Astrocyte (in vitro differentiated cells and primary cell): Measurements from ENCODE around the gene FGGY. TPM values are rescaled to one million over a fixed set of nuclear protein-coding genes. Genes with fewer than 3 reads are reported as not detected.

Experiments
- DNase-seq: peaks from one replicate; pipeline ENCODE4 v3.0.0-alpha.2; 2010; ENCODE audit warnings: low read depth
- FAIRE-seq: peaks from 2 replicates; lab custom pipeline; 2011; peaks lifted over from hg19 to GRCh38; lab: Jason Lieb, UNC
- H2AFZ ChIP-seq: 2 replicates; pipeline ENCODE4 v1.6.0; 2012; ENCODE audit warnings: low read depth, low read length, inconsistent platforms
- H3K27ac ChIP-seq: 2 replicates; pipeline ENCODE4 v1.5.1; 2011; ENCODE audit warnings: low read depth, low read length, inconsistent platforms
- H3K27me3 ChIP-seq: 2 replicates; pipeline ENCODE4 v1.6.0; 2011; ENCODE audit warnings: low read length, inconsistent platforms; ENCODE audit not compliant: insufficient read depth
- H3K36me3 ChIP-seq: 2 replicates; pipeline ENCODE4 v1.5.1; 2011; ENCODE audit warnings: low read length, inconsistent platforms; ENCODE audit not compliant: insufficient read depth
- H3K4me1 ChIP-seq: 2 replicates; pipeline ENCODE4 v1.5.1; 2011; ENCODE audit warnings: low read length, inconsistent platforms; ENCODE audit not compliant: insufficient read depth
- H3K4me2 ChIP-seq: 2 replicates; pipeline ENCODE4 v1.6.0; 2012; ENCODE audit warnings: low read length, inconsistent platforms
- H3K4me3 ChIP-seq: 2 replicates; pipeline ENCODE4 v1.5.1; 2011; ENCODE audit warnings: low read depth, mild to moderate bottlenecking, low read length, inconsistent platforms; ENCODE audit not compliant: insufficient read depth
- H3K79me2 ChIP-seq: 2 replicates; pipeline ENCODE4 v1.6.0; 2012; ENCODE audit warnings: mild to moderate bottlenecking, low read length, inconsistent platforms; ENCODE audit not compliant: insufficient read depth
- H3K9ac ChIP-seq: 2 replicates; pipeline ENCODE4 v1.6.0; 2012; ENCODE audit warnings: mild to moderate bottlenecking, low read length, inconsistent platforms
- H3K9me3 ChIP-seq: 2 replicates; pipeline ENCODE4 v1.5.1; 2012; ENCODE audit warnings: low read depth, mild to moderate bottlenecking, low read length, inconsistent platforms; ENCODE audit not compliant: insufficient read depth
- H4K20me1 ChIP-seq: 2 replicates; pipeline ENCODE4 v1.6.0; 2012; ENCODE audit warnings: low read length, inconsistent platforms; ENCODE audit not compliant: insufficient read depth
- H3K27ac Mint-ChIP-seq: one replicate; pipeline ENCODE4 v1.8.0; 2021; ENCODE audit warnings: mild to moderate bottlenecking, mixed read lengths; ENCODE audit not compliant: unreplicated experiment
- H3K27me3 Mint-ChIP-seq: one replicate; pipeline ENCODE4 v1.8.0; 2021; ENCODE audit warnings: low read depth, mixed read lengths; ENCODE audit not compliant: unreplicated experiment
- H3K36me3 Mint-ChIP-seq: one replicate; pipeline ENCODE4 v1.8.0; 2021; ENCODE audit warnings: low read depth, mixed read lengths; ENCODE audit not compliant: unreplicated experiment
- H3K4me1 Mint-ChIP-seq: one replicate; pipeline ENCODE4 v1.8.0; 2021; ENCODE audit warnings: low read depth, mixed read lengths; ENCODE audit not compliant: unreplicated experiment
- H3K4me3 Mint-ChIP-seq: one replicate; pipeline ENCODE4 v1.8.0; 2021; ENCODE audit warnings: mild to moderate bottlenecking, moderate library complexity, mixed read lengths; ENCODE audit not compliant: unreplicated experiment
- H3K9me3 Mint-ChIP-seq: one replicate; pipeline ENCODE4 v1.8.0; 2021; ENCODE audit warnings: mild to moderate bottlenecking, mixed read lengths; ENCODE audit not compliant: unreplicated experiment
- CTCF ChIP-seq: IDR thresholded peaks from 2 replicates; pipeline ENCODE4 v1.5.1; 2011; ENCODE audit warnings: low read depth, mild to moderate bottlenecking, inconsistent platforms, low read length, moderate library complexity; ENCODE audit not compliant: insufficient read depth
- EZH2 ChIP-seq: IDR thresholded peaks from 2 replicates; pipeline ENCODE4 v1.6.1; 2012; ENCODE audit warnings: mild to moderate bottlenecking, low read length, inconsistent platforms; ENCODE audit not compliant: insufficient read depth
- total RNA-seq: library from RNA; stranded (reverse); gene quantifications from 2 replicates; pipeline ENCODE4 v1.2.1, GENCODE V29; 2021

The FGGY gene
- total RNA-seq, 1 donor from 2014 or later, result 6.8 TPM

GRCh38 chr1:59598120-59598440 is 301.2 kb downstream of the FGGY start:
- no peaks in the 10 kb centered on the region for H4K20me1 ChIP-seq
- no peak for FAIRE-seq

DNA sequence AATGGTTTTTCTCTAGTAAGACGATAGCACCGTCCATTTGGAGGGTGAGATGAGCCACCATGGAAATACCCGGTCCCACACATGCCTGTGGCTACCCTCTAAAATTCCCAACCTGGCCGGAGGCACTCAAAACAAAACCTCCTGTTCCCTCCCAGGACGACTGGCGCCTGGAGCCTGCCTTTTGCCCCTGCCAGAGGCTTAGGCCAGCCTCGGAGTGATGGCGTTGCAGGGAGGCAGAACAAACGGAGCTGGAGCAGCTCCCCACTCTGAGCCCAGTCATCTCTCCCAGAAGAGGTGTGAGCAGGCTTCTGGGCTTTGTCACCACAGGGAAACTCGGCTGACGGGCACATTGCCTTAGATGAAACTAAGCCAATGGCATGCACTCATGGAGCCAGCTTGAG is 304.1 kb downstream of the FGGY start:
- DNase-seq (peak; percentile 78), FAIRE-seq (no peak)
- Mint-ChIP-seq H3K4me1 (peaks cover 14% of the 10 kb centered on the region), H3K36me3 (no peaks in the 10 kb centered on the region), H3K27me3 (no peaks in the 10 kb centered on the region), H3K4me3 (no peak overlapping the region), H3K9me3 (no peaks in the 10 kb centered on the region), H3K27ac (no peak overlapping the region)
- peak overlapping the region; percentile 35 for H2AFZ ChIP-seq
- no peaks in the 10 kb centered on the region for H3K36me3 ChIP-seq
- TF ChIP-seq CTCF (no peak), EZH2 (no peak)
- H3K4me3 ChIP-seq, result no peak overlapping the region
- H3K4me1 ChIP-seq, result peaks cover 8% of the 10 kb centered on the region
- H3K4me2 ChIP-seq, result peak overlapping the region; percentile 4
- no peaks in the 10 kb centered on the region for H3K27me3 ChIP-seq
- H3K9me3 ChIP-seq, result no peaks in the 10 kb centered on the region
- no peaks in the 10 kb centered on the region for H3K79me2 ChIP-seq
- no peak overlapping the region for H3K9ac ChIP-seq
- no peak overlapping the region for H3K27ac ChIP-seq
- H4K20me1 ChIP-seq, result no peaks in the 10 kb centered on the region

More at GRCh38 chr1:59598120-59598440, 301.2 kb downstream of the FGGY start:
- H3K9me3 Mint-ChIP-seq, result no peaks in the 10 kb centered on the region
- peaks cover 13% of the 10 kb centered on the region for H3K4me1 Mint-ChIP-seq
- H3K36me3 Mint-ChIP-seq, result peaks cover 2% of the 10 kb centered on the region
- H3K27ac ChIP-seq, result no peak overlapping the region
- H3K4me2 ChIP-seq, result no peak overlapping the region
- H3K27me3 Mint-ChIP-seq, result no peaks in the 10 kb centered on the region
- no peak overlapping the region for H3K4me3 Mint-ChIP-seq
- no peak for DNase-seq
- no peaks in the 10 kb centered on the region for H3K9me3 ChIP-seq
- TF ChIP-seq EZH2, result no peak
- TF ChIP-seq CTCF, result no peak
- H3K36me3 ChIP-seq, result no peaks in the 10 kb centered on the region
- no peak overlapping the region for H2AFZ ChIP-seq
- no peaks in the 10 kb centered on the region for H3K79me2 ChIP-seq
- H3K9ac ChIP-seq, result no peak overlapping the region
- no peaks in the 10 kb centered on the region for H3K27me3 ChIP-seq
- H3K27ac Mint-ChIP-seq, result no peak overlapping the region
- peaks cover 13% of the 10 kb centered on the region for H3K4me1 ChIP-seq
- no peak overlapping the region for H3K4me3 ChIP-seq

DNA sequence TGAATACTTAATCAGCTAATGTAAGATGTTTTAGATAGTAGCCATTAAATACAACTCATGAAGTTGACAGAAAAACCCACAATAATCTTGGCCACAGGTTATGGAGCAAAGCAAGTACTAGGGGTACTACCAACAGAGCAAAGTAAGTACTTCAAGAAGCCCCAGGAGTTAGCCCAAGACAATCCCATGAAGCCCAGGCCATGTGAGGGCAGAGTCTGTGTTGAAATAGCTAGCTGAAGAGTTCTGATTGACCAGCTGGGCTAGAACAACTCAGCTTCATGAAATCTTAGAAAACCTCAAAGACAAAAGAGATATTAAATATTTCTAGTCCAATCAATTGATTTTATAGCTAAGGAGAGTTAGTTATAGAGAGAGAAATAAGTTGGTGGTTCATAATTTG is 304.9 kb downstream of the FGGY start:
- no peak for TF ChIP-seq EZH2
- Mint-ChIP-seq H3K4me3 (no peak overlapping the region), H3K9me3 (no peaks in the 10 kb centered on the region), H3K36me3 (no peaks in the 10 kb centered on the region), H3K27me3 (no peaks in the 10 kb centered on the region), H3K27ac (no peak overlapping the region), H3K4me1 (peaks cover 9% of the 10 kb centered on the region)
- no peaks in the 10 kb centered on the region for H3K36me3 ChIP-seq
- no peaks in the 10 kb centered on the region for H3K79me2 ChIP-seq
- H2AFZ ChIP-seq, result no peak overlapping the region
- no peak overlapping the region for H3K4me2 ChIP-seq
- H3K27ac ChIP-seq, result no peak overlapping the region
- H3K4me1 ChIP-seq, result peaks cover under 1% of the 10 kb centered on the region
- H4K20me1 ChIP-seq, result no peaks in the 10 kb centered on the region
- DNase-seq (no peak), FAIRE-seq (no peak)
- H3K4me3 ChIP-seq, result no peak overlapping the region
- H3K9ac ChIP-seq, result no peak overlapping the region
- H3K27me3 ChIP-seq, result no peaks in the 10 kb centered on the region
- H3K9me3 ChIP-seq, result no peaks in the 10 kb centered on the region
